SK-N-DZ (cell line): ENCODE data around the gene DPYSL3.

ENCODE experiments used
- DNase-seq: peaks from one replicate; pipeline ENCODE4 v3.0.0-alpha.2; 2015; ENCODE audit warnings: low spot score

The DPYSL3 gene

DNA sequence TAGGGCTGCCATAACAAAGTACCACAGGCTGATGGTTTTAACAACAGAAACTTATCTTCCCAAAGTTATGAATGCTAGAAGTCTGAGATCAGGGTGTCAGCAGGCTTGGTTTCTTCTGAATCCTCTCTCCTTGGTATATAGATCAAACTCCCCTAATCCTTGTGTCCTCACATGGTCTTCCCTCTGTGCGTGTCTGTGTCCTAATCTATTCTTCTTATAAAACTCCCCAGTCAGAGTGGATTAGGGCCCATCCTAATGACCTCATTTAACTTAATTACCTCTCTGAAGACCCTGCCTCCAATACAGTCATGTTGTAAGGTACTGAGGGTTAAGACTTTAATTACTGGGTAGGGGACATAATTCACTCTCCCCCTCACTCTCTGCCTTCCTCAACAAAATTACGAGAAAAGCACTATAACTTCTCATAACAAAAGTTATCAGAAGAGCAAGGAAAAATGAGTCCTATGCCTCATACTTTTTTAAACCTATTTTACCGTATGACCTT is 68.6 kb downstream of the DPYSL3 start:
- no peak for DNase-seq

DNA sequence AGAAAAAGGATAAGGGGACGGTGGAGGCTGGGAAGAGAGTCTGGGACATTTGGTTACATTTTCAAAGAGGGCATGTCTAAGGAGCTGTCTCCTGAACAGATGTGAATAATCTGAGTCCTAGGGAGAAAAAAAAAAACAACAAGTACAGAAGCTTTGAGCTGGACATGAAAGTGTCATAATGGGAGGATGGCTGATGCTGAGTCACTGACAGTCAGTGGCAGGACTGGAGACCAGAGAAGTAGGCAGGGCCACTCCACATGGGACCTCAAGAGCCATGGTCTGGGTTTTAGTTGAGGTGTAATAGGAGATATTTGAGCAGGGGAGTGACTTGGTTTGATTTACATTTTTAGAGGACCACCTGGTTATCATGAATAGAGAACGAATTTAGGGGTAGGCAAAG is 70.6 kb downstream of the DPYSL3 start:
- no peak for DNase-seq

DNA sequence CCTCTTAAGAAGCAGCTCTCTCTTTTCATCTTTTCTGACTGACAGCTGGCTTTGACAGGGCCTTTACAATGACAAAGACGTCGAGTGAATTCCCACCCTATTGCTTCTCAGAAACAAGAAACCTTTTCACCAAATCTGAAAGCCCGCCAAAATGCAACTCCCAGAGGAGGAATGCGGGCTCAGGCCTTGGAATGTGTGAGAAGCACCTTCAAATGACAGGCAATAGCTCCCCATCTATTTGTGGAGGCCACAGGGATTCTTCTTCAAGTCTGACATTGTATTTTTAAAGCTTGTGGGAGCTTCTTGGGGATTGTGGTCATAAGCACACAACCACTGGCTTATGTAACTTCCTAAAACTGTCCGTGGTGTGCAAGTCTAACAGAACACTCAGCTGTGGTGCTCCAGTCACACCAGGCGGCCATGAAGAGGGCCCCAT is 72.7 kb downstream of the DPYSL3 start:
- no peak for DNase-seq

DNA sequence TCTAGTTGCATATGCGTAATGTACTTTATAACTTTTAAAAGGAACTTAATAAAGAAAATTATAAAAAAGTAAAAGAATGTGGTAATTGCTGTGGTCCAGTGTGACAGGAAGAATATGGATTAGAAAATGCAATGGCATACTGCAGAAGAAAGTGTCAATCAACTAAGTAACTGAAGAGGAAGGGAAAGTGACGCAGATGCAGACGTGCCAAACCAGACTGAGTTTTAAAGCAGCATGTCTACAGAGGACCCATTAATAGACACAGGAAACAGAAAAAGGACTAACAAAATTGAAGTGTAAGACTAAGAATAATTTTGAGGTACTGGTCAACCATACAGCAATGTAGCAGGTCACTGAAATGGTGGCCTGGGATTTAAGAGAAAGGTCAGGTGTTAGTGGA is 73.3 kb downstream of the DPYSL3 start:
- no peak for DNase-seq

DNA sequence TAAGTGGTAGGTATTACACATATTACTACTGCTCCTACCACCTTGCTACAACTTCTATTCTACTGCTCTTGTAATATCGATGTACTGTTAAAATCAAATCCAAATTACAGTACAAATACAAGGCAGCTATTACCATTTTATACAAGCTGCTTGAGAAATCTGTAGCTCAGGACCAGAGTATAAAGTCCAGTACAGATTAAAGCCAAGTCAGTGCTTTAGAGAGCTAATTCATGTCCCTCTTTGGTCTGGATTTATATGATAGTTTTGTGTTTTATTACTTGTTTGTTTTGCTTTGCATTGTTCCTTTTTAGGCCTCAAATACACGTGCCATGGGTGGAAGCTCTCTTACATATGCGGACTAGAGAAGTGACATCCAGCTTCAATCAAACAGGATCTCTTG is 75.8 kb downstream of the DPYSL3 start:
- DNase-seq: no peak

DNA sequence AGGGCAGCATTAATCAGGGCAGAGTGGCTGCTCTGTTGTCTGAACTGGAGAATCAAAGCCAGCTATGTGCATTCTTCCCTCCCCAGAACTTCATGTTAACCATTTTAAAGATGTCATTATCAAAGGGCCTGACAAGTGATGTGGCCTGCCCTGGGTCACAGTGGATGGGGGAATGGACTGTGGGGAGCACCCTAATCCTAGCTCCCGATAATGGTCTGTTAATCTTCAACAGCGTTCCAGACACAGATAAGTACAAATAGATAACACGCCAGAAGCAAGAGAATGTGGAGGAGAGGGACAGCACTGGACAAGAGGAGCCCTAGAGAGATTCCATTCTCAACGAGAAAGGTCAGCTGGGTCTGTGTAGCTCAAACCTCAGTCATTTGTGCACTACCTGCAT is 77.5 kb downstream of the DPYSL3 start:
- DNase-seq: peak; percentile 86

DNA sequence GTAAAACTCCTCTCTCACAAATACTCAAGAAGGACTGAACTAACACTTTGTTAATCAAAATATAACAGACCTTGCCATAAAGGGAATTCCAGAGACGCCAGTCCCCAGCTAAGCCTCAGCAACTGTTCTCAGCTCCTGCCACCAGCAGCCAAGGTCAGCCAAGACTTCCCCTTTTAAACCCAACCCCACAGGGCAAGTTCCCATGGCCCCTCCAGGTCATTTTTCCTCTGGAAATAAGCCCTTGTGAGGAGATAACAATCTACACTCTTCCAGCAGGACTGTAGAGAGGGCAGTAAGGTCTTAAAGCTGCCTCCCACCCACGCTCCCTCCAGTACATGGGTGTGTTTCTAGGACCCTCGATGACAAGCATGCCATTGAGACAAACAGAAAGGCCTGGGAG is 78.3 kb downstream of the DPYSL3 start:
- DNase-seq: peak; percentile 31

DNA sequence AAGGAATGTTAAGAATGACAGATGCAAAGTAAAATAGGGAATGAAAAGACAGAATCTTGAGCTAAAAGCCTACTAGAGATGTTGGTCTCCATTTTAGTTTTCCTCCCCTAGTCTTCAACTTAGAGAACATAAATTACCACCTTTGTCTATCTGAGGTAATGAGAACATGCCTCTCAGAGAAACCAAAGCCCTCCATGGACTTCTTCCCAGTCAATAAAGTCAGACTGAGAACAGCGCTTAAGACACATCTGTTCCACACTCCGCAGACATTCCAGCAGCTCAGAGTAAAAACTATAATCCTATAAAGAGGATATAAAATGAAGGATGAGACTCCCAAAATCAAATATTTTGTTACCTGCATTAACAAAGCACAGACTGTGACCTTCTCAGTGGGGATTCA is 79.2 kb downstream of the DPYSL3 start:
- DNase-seq: no peak

DNA sequence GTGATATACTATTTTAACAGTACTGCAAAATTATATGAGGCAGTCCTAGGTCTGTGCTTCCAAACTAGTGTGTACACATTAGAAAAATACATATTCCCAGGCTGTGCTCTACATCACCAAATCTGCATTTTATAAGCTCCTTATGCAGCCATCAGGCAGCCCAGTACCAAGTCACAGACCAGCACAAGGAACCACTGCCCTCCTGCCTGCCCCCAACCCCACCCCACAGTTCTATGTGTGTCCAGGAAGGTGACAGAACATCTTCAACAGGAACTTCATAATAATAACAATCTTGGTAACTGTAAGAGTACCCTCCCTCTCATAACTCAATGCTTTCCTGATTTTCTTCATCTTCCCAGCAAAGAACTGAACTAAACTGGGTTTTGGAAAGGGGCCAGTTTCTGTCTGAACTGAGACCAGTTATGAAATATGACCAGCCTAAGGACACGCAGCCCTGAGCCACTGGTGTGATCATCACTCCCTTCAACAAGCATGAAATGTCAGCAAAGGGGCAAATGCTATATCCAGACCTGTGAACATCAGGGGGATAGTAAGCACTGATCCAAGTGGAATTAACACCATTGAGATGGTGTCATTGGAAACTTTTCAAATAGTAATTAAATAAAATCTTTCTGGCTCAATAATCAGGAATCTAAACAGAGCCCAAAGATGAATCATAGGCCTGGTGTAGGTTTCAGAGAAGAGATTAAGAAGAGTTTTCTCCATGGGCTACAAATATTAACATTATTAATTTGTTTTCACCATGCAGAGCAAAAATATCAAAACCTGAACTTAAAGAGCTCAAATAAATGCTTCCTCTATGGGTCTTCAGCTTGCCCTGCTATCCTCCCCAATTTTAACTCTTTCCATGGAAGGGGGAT is 82.1 kb downstream of the DPYSL3 start:
- DNase-seq: no peak

DNA sequence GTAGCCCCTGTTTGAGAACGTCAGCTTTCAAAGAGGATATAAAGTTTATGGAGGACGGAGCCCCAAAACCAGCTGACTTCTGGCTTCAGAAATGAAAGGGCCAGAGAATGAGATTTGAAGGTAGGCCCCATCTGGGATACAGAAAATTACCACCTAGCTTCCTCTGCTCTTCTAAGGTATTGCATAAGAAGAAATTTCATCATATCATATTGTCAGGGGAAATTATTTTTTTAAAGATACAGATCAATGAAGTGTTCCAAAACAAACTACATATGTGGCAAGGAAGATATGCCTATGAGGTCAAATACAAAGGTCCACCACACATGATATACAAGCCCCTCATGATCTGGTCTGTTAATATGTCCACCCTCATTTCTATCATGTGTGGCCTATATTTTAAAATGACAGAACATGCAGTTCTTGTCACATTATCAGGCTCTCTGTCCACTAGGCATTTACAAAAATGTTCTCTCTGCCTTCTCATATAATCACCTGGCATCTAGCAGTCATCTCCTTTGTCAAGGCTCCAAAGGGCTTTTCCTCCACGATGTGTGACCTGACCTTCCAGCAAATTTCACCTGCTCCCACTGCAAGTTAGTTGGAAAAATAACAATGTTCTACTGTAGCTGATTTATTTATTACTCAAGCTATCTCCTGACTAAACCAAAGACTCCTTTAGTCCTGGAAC is 83.1 kb downstream of the DPYSL3 start:
- no peak for DNase-seq

DNA sequence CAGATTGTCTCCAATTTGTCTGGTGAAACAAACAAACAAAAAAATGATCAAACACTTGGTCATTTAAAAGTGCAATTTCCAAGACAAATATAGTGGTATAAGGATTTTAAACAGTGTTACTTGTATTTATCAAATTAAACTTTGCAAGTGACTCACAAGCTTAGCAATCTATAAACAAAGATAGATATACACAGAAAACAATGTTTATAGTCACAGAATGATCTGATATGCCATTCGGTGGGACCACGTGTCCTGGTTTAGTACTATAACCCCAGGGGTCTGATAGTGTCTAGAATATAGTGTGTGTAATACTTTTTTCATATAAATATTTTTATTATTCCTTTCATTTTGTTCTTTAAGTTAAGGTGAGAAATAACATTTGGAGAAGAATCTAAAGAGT is 91.3 kb downstream of the DPYSL3 start:
- no peak for DNase-seq

DNA sequence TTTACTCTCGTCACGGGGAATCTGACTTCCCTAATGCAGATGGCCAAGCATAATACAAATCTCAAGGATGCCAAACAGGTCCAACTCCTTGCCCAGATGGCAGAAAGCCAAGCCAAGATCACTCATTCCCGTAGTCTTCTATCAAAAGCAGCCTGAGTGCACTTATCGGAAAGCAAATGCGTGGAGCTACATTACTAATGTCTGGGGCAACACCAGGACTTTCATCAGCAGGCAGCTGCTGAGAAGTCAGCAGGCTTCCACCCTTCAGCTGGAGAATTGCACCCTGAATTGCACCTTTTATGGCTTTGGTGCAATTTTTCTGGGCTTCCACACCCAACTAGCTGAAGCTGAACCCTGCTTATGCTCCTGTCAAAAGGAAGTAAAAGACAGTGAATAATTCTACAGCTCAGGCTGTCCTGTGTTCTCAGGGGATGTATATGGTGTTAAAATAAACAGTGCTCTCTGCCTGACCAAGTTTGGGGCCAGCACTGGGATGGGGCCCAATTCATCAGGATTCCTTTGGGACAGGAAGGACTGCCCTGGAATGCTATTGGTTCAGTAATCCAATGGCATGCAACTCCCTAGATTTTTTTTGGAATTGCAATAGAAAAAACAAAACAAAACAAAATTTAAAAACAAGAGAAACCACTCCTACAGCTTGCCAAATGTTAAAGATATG is 92.6 kb downstream of the DPYSL3 start:
- no peak for DNase-seq

DNA sequence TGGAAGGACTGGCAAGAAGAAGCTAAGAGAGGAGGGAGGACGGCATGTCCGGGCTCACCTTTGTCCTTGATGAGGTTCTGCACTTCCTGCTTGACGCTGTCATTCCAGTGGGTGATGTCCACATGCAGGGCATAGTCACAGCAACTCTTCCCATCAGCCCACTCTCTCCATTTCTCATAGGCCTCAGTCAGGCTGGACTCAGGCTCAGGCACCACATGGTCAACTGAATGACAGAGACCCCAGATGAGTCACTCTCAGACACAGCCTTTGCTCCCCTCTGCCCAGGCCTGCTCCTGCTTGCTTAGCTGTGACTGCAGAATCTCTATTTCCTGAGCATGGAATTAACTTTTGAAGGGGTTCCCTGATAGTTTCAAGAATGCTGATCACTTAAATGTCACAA is 94.2 kb downstream of the DPYSL3 start:
- no peak for DNase-seq

DNA sequence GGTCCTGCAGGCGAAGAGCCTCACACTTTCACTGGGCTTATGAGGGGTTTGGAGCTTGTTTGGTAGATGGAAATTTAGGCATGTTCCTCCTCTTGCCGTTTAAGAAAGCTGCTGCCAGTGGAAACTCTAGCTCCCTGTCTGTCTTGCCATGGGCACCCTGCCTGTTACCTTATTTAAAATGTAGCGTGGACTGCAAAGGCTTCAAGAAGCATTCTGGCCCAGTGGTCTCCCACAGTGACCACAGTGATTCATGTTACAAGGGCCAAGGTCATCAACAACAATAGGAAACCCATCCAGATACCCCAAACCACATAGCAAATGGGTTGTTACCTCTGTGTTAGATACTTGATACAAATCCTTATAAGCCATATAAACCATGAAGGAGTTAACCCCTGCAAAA is 96.6 kb downstream of the DPYSL3 start:
- DNase-seq: no peak

DNA sequence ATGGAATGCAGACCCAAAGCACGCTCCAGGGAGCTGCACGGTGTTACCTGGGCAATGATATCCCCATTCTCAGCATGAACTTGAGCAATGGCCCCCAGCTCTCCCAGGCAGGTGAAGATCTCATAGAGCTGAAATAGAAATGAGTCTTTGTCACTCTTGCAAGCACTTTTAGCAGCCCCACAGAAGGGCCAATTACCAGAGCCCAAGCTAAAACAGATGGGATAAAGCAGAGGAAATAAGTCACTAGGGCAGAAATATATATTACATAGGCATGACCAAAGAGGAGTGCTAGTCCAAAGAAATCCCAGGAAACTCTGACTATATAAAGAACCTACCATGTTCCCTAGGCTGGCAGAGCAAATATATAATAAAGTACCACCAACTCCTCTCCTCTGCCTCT is 97.3 kb downstream of the DPYSL3 start:
- no peak for DNase-seq

DNA sequence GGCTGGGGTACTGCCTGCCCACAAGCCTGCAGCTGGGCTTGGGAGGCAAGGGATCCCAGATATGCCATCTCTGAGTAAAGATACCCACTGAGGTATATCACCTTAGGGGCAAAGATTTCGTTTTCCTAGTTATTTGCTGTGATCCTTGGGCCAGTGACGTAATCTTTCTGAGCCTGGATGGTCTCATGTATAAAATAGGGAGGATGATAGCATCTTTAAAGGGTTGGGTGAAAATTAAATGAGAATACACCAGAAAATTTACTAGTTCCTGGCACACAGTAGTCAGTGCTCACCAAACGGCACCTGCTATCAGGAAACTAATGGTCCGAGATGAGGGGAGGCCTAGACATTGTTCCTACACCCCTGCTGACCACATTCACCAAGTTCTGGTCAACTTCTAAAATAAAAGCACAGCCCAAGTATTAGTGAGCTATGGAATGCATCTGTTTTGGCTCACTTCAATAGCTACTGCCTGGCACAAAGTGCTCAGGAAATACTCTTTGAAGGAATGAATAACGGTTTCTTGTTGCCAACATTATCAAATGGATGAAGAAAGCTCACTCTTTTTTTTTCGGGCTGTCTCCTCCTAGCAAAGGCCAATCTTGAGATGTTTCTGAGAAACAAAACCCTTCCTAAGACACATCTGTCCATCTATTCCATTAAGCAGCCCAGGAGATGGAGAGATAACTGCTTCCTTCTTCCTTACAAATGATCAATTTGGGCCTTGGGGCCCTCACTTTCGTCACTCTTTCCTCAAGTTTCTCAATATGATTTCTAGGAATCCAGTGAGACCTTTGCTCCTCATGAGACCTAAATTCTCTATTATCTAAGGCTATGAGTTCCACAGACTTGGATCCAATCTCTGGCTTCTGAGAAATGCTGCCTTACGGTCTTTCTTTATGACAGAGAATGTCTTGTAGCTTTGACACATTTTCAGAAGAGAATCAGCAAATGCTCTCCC is 98.2 kb downstream of the DPYSL3 start:
- DNase-seq: no peak

DNA sequence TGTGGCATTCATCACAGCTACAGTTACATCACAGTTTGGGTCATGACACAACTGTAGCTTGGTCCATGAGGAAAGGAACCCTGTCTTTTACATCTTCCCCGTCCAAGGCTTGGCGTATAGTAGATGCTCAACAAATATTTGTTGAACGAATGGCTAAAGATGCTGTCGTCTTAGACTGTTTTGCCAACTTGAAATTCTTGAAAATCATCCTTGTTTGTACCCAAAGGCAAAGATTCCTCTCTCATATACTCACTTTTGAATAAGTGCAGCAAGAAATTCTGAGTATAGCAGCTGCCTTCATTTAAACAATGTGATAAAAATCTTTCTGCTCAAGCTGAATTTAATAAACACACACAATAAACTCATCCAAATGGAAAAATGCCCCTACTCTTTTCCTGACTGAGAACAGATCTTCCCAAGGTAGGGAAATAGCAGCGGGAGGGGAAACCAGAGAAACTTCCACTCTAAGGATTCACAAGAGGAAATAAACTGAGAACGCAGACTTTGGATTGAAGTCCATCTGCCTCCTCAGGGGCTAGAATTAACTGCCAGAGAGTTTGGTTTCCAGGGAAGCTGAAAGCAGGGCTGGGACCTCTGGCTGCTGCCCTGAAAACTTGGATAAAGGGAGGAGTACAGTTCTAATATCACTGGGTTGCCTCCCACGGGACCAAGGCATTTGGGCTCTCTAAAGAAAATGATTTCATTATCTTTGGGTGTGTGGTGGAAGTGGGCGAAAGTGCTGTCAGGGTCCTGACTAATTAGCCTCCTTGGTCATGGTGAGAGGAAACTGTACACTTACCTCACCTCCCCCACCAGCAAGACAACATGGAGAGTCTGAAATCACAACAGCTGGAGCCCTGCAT is 99.1 kb downstream of the DPYSL3 start:
- DNase-seq: peak; percentile 22

DNA sequence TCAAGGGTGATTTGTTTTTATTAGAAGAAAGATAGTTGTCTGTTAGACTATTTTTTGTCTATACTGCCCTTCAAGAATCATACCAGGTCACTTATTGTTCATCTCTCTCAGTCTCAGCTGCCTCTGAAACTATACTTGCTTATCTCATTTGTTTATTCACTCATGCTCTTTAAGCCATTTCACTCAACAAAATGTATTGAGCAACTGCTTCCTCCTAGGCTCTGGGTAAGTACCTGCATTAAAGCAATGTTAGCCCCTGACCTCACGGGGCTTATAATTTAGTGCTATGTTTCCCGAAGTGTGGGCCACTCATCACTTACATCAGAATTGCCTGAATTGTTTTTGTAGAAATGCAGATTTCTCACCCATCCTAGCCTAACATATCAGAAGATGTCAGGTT is 100.9 kb downstream of the DPYSL3 start:
- DNase-seq: no peak

DNA sequence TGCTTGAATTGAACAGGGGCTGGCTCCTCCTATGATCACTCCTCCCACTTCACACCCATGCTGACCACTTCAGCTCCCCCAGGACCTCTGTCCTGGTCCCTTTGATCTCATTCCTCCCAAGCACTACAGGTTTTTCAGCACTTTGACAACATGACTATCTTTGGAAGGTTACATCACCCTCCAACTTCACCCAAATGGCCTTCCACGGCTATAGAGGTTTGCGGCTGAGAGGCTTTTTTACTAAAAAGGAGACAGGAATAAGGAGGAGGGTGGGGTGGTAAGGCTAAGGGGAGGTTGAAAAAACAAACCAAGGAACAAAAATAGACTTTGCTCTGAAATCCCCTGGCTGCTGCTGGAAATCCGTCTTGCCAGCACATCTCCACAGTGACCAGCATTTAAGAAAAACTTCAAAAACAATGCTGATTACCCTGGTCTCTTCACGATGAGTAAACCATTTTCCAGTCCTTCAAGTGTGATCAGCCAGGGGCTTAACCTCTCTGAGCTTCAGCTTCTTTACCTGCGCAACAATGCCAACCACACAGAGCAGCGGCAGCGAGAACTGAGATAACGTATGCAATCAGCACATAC is 102.7 kb downstream of the DPYSL3 start:
- no peak for DNase-seq

DNA sequence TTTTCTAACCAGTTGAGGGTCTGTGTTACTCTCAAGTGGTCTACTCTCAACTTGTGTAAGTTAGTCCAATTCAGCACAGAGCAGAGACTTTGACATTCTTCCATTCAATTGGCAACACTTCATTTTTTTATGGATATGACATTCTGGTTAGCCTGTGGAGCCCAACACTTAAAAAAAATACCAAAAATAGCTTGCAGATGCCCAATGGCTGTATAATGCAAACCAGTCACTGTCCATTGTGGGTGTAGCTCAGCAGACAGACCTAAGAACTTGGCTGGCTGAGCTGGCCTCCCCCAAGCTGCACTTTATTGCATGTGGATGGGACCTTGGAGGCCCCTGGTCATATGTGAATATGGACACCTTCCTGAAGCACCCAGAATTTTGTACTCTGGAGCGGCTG is 103.2 kb downstream of the DPYSL3 start:
- no peak for DNase-seq
